Epithelial cell of proximal tubule (primary cell): Measurements from ENCODE around the gene TEX19. TPM values are rescaled to one million over a fixed set of nuclear protein-coding genes. Genes with fewer than 3 reads are reported as not detected.

Source experiments
- DNase-seq: peaks from one replicate; pipeline ENCODE4 v3.0.0-alpha.2; 2011; ENCODE audit warnings: low read depth
- H3K4me3 ChIP-seq: 2 replicates; pipeline ENCODE4 v1.5.1; 2011; ENCODE audit warnings: low read depth, mild to moderate bottlenecking, low read length
- total RNA-seq: library from RNA; depleted of rRNA; stranded (reverse); fragments of >200 nt; gene quantifications from 2 replicates; pipeline ENCODE4 v1.2.3, GENCODE V29; 2015
- TF ChIP-seq, protein P1 (sequence below): conservative IDR thresholded peaks from 2 replicates; pipeline ENCODE4 v1.5.1; 2012; ENCODE audit warnings: low read depth, mild to moderate bottlenecking, low read length

The TEX19 gene
- total RNA-seq, 1 donor from 2014 or later: not detected

DNA sequence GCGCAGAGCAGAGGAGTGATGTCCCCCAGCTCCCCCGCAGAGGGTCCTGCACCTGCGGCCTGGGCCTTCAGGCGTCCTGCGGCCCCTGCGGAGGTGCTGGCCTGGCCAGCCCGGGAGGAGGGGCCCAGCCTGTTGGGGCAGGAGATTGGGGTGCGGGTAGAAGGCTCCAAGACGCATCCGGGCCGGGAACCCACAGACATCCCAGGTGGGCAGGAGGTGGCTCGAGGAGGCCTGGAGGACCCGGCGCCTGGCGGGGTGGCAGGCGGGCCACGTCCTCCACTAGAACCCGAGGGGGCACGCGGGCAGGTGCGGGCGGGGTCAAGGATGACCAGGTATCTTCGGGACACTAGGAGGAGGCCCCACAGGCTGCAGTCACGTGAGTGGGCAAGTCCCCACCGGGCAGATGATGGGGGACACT is 24.8 kb upstream of the TEX19 start:
- TF ChIP-seq, protein P1, sequence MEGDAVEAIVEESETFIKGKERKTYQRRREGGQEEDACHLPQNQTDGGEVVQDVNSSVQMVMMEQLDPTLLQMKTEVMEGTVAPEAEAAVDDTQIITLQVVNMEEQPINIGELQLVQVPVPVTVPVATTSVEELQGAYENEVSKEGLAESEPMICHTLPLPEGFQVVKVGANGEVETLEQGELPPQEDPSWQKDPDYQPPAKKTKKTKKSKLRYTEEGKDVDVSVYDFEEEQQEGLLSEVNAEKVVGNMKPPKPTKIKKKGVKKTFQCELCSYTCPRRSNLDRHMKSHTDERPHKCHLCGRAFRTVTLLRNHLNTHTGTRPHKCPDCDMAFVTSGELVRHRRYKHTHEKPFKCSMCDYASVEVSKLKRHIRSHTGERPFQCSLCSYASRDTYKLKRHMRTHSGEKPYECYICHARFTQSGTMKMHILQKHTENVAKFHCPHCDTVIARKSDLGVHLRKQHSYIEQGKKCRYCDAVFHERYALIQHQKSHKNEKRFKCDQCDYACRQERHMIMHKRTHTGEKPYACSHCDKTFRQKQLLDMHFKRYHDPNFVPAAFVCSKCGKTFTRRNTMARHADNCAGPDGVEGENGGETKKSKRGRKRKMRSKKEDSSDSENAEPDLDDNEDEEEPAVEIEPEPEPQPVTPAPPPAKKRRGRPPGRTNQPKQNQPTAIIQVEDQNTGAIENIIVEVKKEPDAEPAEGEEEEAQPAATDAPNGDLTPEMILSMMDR: no peak
- DNase-seq: no peak
- peak overlapping the region; percentile 63 for H3K4me3 ChIP-seq

DNA sequence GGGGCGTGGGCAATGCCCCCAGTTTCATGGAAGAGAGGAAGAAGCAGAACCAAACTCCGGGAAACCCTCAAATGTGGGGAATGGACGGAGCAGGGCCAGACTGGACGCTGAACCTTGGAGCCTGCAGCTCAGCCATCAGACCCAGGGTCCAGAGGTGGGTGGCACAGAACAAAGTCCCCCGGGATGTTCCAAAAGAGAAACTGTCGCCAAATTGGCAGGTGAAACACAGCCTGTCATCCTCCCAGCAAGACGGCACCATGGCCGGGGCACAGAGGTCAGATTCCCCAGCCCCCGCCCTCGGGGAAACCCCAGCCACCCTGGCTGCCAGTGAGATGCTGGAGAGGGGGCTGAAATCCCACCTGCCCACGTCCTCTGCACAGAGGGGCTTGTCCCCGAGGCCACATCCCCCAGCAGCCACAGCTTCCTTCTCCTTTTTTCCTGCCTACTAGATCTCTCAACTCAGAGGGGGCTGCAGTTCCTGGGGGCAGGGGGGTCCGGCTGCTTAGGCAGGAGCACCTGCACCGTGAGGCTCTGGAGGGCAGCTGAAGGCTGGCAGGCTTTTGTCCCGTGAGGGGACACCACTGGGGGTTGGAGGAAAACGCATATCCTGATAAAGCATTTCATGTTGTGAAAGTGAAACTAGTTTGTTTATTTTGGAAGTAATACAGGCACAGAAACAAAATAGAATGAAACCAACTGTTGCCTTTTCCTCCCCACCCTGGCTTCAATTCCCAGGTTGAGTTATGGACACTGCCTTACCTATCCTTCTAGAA is 24.2 kb upstream of the TEX19 start:
- TF ChIP-seq, protein P1: no peak
- peak overlapping the region; percentile 63 for H3K4me3 ChIP-seq
- DNase-seq: no peak

DNA sequence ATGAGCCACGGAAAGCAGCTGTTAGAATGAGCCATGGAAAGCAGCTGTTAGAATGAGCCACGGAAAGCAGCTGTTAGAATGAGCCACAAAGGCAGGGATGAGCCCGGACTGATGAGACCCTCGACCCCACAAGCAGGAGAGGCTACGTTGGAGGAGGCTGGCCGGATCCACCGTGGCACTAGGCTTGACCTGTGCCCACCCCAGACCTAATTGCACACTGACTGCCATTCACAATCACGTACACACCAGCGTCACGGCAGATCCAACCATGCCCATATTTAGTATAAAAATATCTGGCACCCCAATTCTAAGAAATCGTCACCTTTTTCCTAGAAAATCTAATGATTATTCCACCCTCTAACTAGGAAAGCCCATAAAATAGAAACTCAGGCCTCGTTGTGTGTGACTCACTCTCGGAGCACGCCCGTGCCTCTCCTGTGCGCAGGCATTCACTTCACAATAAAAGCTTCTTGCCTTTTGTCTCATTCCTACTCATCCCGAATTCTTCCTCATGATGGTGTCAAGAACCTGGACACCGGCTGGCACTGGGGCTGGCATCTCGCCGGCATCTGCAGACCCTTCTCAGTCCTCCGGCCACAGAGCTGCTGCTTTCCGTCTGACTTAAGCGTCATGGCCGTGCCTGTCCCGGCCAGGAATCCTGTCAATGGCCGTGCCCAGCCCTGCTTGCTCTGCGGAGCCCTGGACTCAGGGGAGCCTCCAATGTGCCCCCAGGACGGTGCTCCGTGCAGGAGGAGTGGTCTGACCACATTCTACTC is 20.0 kb upstream of the TEX19 start:
- TF ChIP-seq, protein P1: no peak
- H3K4me3 ChIP-seq: peak overlapping the region; percentile 46
- DNase-seq: peak; percentile 61

DNA sequence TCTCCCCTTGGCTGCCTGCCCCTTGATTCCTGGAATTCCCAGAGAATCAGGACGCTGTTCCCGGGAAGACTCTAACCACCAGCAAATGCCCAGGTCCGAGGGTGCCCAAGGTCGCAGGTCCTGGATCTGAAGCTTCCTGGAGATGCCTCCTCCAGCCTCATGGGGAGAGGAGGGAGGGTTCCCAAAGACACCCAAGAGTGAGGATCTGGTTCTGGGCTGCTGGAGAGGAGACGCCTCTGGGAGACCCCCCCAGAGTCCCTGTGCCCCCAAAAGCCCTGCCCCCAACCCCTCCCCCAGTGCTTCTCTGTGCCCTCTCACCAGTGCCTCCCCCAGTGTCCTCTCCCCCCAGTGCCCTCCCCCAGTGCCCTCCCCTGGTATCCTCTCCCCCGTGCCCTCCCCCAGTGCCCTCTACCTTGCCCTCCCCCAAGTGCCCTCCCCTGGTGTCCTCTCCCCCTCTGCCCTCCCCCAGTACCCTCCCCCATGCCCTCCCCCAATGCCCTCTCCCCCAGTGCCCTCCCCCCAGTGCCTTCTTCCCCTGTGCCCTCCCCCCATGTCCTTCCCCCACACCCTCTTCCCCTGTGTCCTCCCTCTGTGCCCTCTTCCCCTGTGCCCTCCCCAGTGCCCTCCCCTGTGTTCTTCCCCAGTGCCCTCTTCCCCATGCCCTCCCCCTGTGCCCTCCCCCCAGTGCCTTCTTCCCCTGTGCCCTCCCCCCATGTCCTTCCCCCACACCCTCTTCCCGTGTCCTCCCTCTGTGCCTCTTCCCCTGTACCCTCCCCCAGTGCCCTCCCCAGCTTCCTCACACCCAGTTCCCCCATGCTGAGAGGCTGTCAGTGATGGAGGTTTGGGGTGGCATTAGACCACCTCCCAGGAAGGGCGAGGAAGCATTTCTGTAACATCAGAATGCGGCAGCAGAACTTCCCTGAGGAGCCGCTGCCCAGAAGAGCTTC is 19.1 kb upstream of the TEX19 start:
- TF ChIP-seq, protein P1: no peak
- H3K4me3 ChIP-seq: peak overlapping the region; percentile 46
- no peak for DNase-seq

DNA sequence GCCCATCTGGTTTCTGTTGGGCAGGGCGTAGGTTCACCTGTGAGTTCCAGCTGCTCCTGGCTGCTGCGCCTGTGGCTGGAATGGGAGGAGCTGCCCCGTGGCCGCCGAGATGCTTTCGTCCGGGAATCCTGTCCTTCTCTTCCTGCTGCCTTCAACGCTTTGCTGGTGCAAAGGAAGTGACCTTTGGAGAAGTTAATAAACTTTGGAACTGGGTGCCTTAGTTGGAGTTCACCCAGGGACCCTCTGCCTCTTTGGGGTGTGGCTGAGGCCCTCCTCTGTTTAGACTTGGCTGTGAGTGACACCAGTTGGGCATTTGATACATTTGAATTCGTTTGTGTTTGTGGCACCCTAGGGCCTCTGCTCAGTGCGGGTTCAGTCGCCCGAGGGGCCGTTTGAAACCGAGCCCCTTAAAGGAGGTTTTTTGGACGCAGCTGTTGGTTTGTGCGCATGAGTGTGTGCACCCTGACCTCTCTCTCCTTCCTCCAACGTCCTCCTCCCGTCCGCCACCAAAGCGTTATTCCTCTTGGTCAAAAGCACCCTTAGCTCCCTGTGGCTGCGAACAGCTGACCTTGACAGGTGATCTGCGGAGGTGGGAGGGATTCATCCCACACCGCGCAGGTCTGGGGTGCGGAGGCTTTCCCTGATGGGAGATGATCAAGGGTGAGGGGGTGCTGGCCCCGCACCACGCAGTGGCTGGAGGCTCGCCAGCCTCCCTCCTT is 16.5 kb upstream of the TEX19 start:
- no peak overlapping the region for H3K4me3 ChIP-seq
- no peak for DNase-seq
- TF ChIP-seq, protein P1: no peak

DNA sequence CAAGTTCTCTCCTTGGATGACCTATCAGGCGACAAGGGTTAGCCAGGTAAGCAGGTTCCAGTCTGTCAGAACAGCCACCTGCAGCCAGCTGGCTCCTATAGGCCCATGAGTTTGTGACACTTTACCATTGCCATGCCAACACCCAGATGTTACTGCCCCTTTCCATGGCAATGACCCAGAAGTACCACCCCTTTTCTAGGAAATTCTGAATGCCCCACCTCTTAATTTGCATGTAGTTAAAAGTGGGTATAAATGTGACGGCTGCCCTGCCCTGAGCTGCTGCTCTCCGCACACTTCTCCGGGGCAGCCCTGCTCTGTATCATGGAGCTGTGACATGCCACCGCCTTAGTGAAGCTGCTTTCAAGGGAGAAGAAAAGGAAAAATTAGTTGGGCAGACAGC is 15.5 kb upstream of the TEX19 start:
- TF ChIP-seq, protein P1: no peak
- H3K4me3 ChIP-seq: no peak overlapping the region
- DNase-seq: no peak
